HG02623 (cell line): ENCODE measurements around the gene MGAT5B.

Source experiments
- ATAC-seq: cut with Tn5 transposase; IDR thresholded peaks from one replicate; pipeline ENCODE4 v1.9.1; 2021; ENCODE audit warnings: moderate library complexity; ENCODE audit not compliant: unreplicated experiment

The MGAT5B gene

GRCh38 chr17:76879254-76879653 is 11.1 kb downstream of the MGAT5B start:
- ATAC-seq, result no peak

- no peak for ATAC-seq
Observed at GRCh38 chr17:76879691-76880090, 11.5 kb downstream of the MGAT5B start.

- ATAC-seq, result no peak
Observed at GRCh38 chr17:76880268-76880667, 12.1 kb downstream of the MGAT5B start.

- ATAC-seq, result no peak
Observed at GRCh38 chr17:76880971-76881370, 12.8 kb downstream of the MGAT5B start.

GRCh38 chr17:76881408-76881807 is 13.2 kb downstream of the MGAT5B start:
- no peak for ATAC-seq

GRCh38 chr17:76881966-76882365 is 13.8 kb downstream of the MGAT5B start:
- ATAC-seq, result no peak

- ATAC-seq, result no peak
Observed at GRCh38 chr17:76883744-76884525, 15.7 kb downstream of the MGAT5B start.

- ATAC-seq, result no peak
Observed at GRCh38 chr17:76884995-76885893, 17.0 kb downstream of the MGAT5B start.

GRCh38 chr17:76885894-76886290 is 17.7 kb downstream of the MGAT5B start:
- no peak for ATAC-seq

- ATAC-seq, result no peak
Observed at GRCh38 chr17:76886395-76886794, 18.2 kb downstream of the MGAT5B start.

- ATAC-seq, result no peak
Observed at GRCh38 chr17:76887802-76888201, 19.6 kb downstream of the MGAT5B start.

GRCh38 chr17:76888661-76889060 is 20.5 kb downstream of the MGAT5B start:
- ATAC-seq, result no peak

- ATAC-seq, result no peak
Observed at GRCh38 chr17:76889323-76889722, 21.1 kb downstream of the MGAT5B start.

GRCh38 chr17:76892329-76892728 is 24.1 kb downstream of the MGAT5B start:
- no peak for ATAC-seq

GRCh38 chr17:76893623-76894334 is 25.6 kb downstream of the MGAT5B start:
- no peak for ATAC-seq

- ATAC-seq, result no peak
Observed at GRCh38 chr17:76894842-76895241, 26.6 kb downstream of the MGAT5B start.

GRCh38 chr17:76897023-76897422 is 28.8 kb downstream of the MGAT5B start:
- no peak for ATAC-seq

GRCh38 chr17:76899414-76899813 is 31.2 kb downstream of the MGAT5B start:
- ATAC-seq, result no peak

GRCh38 chr17:76900723-76901122 is 32.5 kb downstream of the MGAT5B start:
- no peak for ATAC-seq

GRCh38 chr17:76901542-76902197 is 33.5 kb downstream of the MGAT5B start:
- no peak for ATAC-seq

- no peak for ATAC-seq
Observed at GRCh38 chr17:76902476-76902875, 34.3 kb downstream of the MGAT5B start.
